GM21381 (cell line): Measurements from ENCODE around the gene ARHGAP22.

Experiments used
- ATAC-seq: cut with Tn5 transposase; IDR thresholded peaks from one replicate; pipeline ENCODE4 v1.9.1; 2021; ENCODE audit warnings: mild to moderate bottlenecking, moderate library complexity; ENCODE audit not compliant: unreplicated experiment

The ARHGAP22 gene

GRCh38 chr10:48608279-48608681, 3.4 kb upstream of the ARHGAP22 start:
- peak; percentile 69 for ATAC-seq

DNA sequence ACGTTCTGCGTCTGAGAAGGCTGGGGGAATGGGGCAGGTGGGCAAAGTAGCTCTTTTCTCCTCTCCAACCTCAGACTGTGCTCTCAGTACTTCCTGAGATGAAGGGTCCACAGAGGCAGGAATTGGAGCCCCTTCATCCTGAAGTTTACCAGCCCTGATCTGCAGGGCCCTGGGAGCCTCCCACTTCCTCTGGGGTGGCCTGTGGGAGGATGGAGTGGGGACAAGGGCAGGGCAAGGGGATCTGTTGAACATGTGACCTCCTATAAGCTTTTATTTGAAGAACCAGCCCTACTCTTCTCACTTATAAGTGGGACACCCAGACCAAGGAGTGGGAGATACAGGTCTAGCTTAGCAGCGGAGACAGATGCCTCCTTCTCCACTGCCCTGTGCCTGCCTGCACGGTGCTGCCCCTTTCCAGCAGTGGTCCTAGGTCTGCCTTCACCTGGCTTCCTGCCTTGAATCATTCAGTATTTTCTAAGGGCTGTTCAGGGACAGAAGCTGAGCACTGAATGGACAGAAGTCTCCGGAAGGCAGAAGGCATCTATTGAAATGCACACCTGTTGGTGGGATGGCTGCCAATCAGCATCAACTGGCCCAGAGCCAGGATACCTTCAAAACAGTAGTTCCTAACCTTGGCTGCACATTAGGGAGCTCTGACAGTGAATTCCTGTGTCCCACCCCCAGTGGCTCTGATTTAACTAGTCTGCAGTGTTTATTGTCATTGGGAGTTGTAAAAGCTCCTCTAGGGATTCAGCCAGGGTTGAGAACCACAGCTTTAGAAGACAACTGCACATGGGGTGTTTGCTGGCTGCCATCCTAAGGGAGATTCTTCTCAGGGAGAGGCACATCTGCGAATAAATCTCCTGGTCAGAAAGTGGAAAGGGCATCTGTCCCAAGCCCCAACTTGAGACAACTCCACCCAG, 2.7 kb upstream of the ARHGAP22 start:
- no peak for ATAC-seq

DNA sequence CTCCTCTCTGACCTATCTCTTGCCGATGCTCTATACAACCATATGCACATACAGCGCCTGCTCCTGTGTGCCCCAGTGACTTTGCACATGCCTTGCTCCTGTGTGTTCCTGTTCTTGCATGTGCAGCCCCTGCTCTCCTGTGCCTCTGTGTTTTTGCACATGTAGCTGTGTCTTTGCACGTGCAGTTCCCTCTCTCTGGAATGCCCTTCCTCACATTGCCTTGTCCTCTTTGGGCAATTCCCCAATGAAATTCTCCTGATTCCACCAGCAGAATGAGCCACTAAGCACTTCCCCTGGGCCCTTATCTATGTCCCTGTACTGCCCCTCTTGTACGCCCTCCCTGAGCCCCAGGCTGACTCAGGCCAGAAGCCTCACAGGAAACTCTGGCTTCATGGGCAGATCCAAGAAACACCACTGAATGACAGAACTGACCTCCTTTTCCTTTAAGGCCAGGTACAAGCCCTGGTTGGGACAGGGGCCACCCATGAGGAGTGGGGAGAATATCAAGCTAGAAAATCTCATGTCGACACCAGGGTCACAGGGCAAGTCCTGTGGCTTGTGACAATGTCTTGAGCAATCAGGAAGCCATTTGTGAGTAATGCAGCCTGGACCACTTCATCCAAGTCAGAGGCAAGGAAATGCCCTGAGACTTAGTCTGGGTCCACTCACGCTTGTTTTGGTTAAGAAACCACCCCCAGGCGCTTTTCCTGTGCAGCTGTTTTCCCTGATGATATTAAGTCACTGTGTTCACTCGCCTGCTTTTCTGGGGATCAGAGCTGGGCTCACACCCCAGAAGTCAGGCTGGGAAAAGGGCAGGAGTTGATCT, 1.9 kb upstream of the ARHGAP22 start:
- ATAC-seq = no peak

DNA sequence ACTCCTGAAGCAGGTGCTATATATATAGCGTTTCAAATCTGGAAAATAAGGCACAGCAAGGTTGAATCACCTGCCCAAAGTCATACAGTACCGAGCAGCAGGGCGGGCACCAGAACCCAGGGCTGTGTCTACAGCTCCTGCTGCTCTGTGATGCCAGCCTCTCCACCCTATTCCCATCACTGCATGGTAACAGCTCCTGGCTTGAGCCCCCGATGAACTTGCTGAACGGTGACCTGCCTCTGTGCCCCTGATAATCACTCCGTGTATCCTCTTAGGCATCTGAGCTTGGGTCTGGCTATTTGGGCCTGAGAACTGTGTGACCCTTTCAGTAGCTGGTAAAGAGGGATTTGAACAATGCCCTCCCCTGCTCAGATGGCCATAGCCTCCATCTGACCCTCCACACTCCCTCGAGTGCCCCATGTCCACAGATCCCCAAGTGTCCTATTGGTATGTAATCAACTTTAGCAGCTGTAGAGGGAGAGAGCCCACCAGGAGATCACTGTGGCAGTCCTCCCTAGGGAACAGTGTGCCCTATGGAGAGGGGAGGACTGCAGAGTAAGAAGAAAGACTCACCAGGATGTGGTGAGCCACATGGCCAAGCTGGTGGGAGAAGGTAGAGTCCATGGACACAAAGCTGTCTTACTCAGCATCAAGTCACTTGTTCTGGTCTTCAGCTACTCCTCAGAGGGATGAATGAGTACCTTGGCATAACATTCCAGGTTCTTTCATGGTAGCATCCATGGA, 1.1 kb upstream of the ARHGAP22 start:
- no peak for ATAC-seq

- peak; percentile 14 for ATAC-seq
Measured at GRCh38 chr10:48604039-48604990, 558 bp downstream of the ARHGAP22 start.

- ATAC-seq = no peak
Measured at GRCh38 chr10:48603421-48604038, 1.3 kb downstream of the ARHGAP22 start.

DNA sequence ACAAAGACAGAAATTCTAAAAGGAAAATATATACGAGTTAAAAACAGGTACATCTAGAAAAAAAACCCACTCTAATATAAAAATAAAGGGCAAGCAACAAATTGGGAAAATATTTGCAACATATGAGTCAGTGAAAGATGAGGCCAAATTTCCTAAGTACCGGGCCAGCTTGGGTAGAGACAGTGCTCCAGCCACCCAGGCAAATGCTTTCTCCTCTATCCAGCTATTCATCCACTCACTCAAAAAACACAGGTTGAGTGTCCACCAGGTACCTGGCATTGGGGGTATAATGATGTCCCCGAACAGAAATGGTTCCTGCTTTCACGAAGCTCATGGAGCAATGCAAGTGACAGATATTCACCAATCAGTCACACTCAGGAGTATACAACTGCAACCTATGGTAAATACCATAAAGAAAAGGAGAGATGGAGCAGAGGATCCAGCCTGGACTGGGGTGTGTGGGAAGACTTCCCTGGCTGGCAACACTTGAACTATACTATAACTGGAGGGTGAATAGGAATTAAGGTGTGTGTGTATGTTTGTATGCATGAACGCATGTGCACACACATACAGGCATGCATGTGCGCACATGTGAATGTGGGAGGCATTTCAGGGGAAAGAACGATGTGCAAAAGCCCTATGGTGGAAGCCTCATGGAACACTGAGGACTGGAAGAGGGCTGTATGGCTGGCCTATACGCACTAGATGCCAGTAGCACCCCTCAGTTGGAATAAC, 2.3 kb downstream of the ARHGAP22 start:
- no peak for ATAC-seq

DNA sequence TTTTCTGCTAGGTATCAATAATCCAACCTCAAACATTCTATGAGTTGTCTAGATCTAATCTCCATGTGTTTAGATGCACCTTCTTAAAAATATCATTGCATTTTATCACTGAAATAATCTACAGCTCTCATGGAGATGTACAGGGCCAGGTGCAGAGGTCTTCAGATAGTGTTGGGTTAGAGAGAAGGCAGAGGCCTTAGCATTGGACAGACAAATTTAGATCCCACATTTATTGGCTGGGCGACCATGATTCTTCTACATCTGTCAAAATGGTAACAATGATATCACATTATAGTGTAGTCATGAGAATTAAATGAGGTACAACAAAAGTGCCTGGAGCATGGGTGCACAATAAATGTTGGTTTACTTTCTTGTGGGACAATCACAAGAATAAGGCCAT, 3.1 kb downstream of the ARHGAP22 start:
- ATAC-seq = no peak

DNA sequence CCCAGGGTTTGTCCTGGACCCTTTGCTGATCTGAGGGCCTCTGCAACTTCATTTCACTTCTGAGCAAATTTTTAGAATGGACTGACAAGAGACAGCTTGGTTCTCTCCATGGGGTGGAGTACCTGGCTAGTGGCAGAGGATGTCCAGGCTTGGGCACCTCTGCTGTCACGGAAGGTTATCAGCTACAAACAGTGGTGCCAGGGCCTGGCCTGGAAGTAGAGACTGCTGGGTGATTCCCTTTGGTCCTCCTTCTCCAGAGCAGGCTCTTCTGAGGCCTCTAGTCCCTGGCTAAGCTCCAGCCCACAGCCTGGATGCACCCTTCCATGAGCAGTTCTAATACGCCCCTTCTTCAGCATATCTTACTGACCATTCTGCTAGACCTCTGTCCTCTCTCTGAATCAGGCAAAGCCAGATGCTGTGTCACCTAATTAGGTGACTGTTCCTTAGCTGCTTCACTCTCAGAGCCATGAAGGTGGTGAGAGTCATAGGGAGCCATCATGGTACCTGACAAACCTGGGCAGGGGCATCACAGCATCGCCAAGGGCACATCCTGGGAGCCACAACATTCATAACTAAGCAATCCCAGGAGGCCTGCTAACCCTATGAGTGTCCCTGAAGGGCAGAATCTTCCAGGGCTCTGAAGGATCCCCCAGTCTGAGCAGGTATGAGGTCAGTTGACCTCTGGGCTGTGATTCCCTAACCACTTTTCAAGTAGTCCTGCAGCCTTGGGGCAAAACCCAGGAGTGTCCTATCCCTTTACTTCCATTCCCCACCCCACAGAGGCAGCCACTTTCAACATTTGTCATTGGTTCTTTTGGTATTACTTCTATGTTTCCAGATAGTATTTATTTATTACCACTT, 4.0 kb downstream of the ARHGAP22 start:
- no peak for ATAC-seq

- no peak for ATAC-seq
Measured at GRCh38 chr10:48599830-48600134, 5.1 kb downstream of the ARHGAP22 start.

GRCh38 chr10:48598936-48599829, 5.7 kb downstream of the ARHGAP22 start:
- no peak for ATAC-seq

GRCh38 chr10:48598243-48598935, 6.5 kb downstream of the ARHGAP22 start:
- no peak for ATAC-seq

GRCh38 chr10:48595539-48595932, 9.3 kb downstream of the ARHGAP22 start:
- no peak for ATAC-seq

DNA sequence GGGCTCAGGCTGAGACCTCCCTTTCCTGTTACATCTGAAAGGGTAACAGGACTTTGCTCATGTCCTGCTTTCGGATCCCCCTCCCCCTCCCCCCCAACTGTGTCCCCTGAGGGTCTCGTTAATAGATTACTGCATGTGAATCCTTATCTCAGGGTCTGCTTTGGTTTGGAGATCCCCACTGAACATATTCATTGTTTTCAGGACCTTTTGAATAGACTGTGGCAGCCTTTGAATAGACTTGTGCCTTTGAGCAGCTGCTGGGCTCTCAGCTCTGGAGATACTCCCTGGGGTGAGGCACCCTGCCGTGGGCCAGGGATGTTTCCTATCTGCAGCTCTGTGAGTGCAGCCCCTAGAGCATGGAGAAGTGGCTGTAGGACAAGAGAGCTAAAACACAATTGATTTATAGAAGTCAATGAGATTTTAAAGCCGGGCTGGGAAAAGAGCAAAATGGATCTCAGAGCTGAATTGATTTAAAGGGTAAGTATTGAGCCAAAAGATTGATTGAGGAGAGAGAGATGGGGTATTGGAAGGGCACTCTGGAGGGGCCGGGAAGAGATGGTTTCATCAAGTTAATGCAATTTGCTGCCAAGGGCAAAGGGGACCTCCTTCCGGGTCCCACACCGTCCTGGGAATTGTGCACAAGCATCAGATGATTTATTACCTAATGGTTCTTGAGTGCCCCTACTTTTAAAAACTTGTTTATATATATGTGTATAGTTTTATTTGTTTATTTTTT, 9.9 kb downstream of the ARHGAP22 start:
- no peak for ATAC-seq

DNA sequence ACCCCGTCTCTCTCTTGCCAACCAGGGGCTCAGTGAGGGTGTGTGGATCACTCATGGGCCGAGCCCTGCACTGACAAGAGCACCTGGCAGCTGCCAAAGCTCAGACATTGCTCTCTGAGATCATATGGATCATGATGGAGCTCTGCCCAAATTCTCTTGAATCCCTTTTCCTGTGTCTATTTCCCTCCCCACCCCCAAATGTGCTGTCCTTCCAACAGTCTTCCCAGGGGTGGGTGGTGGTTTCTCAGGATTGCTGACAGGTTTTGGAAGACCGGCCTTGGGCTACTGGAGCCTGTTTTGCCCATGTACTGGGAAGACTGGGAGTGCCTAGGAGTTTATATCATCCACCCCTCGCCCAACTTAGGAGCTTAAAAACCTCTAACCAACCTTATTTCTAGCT, 10.5 kb downstream of the ARHGAP22 start:
- no peak for ATAC-seq

DNA sequence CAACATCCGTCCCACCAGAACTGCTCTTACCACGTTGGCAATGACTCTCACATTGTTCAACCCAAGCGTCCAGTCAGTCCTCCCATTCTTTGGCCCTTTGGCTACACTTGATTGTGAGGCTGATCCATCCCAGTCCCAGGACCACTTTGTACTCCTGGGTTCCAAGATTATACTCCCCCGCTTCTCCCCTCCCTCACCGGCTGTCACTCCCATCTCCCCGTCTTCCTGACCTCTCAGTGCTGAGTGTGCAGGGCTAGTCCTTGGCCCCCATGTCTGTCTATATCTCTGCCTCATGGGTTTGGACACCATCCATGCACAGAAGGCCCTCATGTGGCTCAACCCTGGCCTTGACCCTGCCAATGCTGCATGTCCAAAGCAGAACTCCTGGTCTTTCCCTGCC, 12.5 kb downstream of the ARHGAP22 start:
- no peak for ATAC-seq
